GM12878 (cell line): Measurements from ENCODE around the gene COL28A1.

Experiments
- POLR2A ChIP-seq: IDR thresholded peaks from 2 replicates; pipeline ENCODE4 v1.6.1; 2011; ENCODE audit warnings: low read depth, mild to moderate bottlenecking, low read length
- POLR2AphosphoS2 ChIP-seq: IDR thresholded peaks from 2 replicates; pipeline ENCODE4 v1.6.1; 2011; ENCODE audit warnings: low read depth, mild to moderate bottlenecking, low read length, improper control_type of control experiment, moderate library complexity

DNA sequence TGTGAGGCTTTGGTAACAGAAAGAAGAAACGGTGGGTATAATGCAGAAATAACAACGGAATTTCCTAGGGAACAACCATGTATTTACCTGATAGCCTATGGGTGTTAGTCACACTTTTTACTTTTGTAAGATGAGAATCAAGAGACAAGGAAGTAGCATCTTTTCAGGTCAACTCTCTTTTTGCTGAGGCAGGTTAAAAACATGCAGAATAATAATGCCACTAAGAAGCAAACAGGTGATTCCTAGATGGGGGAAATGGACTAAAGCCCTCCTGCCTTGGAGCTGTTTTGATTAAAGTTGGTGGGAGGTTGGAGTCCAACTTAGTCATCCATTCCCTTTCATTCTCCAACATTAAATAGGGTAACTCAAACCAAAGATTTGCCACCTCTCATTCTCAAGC is 2.0 kb upstream of the COL28A1 start:
- TF ChIP-seq POLR2AphosphoS2 (no peak), POLR2A (no peak)
